ENCODE measurements around the gene TNNC2. TPM values are rescaled to one million over a fixed set of nuclear protein-coding genes. Genes with fewer than 3 reads are reported as not detected.

The TNNC2 gene
- total and polyA plus RNA-seq, 9 of the 15 experiments (the other 6 are each of a cell fraction or from before 2014, with no cell fraction given): not detected

DNA sequence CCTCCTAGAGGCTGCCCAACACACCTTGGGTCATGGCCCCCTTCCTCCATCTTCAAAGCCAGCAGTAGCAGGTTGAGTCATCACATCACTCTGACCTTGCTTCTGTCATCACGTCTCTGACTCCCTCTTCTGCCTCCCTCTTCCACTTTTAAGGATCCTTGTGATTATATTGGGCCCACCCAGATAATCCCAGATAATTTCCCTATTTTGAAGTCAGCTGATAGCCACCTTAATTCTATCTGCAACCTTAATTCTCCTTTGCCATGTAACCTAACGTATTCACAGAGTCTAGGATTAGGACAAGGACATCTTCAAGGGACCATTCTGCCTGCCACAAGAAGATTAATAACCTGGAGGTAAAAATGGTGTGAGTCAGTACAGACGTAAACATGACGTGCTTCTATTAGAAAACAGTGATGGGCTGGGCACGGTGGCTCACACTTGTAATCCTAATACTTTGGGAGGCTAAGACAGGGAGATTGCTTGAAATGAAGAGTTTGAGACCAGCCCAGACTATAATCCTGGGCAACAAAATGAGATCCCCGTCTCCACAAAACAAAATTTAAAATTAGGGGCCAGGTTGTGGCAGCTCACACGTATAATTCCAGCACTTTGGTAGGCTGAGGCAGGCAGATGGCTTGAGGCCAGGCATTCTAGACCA lies 33.6 kb upstream of the TNNC2 start:
- H3K4me1 ChIP-seq (replicated peaks in 1 of 2; ENCODE audit: control insufficient read depth in 2 of 2, insufficient read depth in 2 of 2, low read length in 2 of 2): peaks cover 17 to 28% of the 10 kb centered on the region in 2 experiments
- 22% methylated on average over 7 of the region's 7 CpGs for WGBS (ENCODE audit: insufficient coverage, low coverage, missing lambda C conversion rate)
- peaks cover 23% of the 10 kb centered on the region for H3K79me2 ChIP-seq (ENCODE audit: control insufficient read depth, insufficient read depth, low read length)
- CTCF ChIA-PET (ENCODE audit: low intra/inter-chr PET ratio): no interaction called here
- H3K9me1 ChIP-seq (ENCODE audit: control insufficient read depth, insufficient read depth, low read length): no peaks in the 10 kb centered on the region
- no peaks in the 10 kb centered on the region for H3K27me3 ChIP-seq (ENCODE audit: control insufficient read depth in 2 of 2, insufficient read depth in 2 of 2, low read length in 2 of 2)
- no peak for FAIRE-seq
- no TSS peak for BruUV-seq (replicated peaks)
- H4K20me1 ChIP-seq (replicated peaks; ENCODE audit: control insufficient read depth, insufficient read depth, low read length): no peaks in the 10 kb centered on the region
- H3K4me2 ChIP-seq (ENCODE audit: insufficient read depth, low read length): no peak overlapping the region
- no peak overlapping the region for H3K9ac ChIP-seq (ENCODE audit: insufficient read depth in 1 of 2, low read depth in 2 of 2, low read length in 2 of 2)
- H2AFZ ChIP-seq (ENCODE audit: low read depth, low read length): no peak overlapping the region
- DNase-seq (ENCODE audit: extremely low read depth in 1 of 4, low spot score in 3 of 4): peak in 1 of 4 experiments; percentile 36
- H3K27ac ChIP-seq (ENCODE audit: extremely low read depth, low read depth, low read length): no peak overlapping the region
- ATAC-seq: no peak
- no peaks in the 10 kb centered on the region for H3K9me3 ChIP-seq (replicated peaks; ENCODE audit: control insufficient read depth, insufficient read depth, low read depth, low read length)
- no peak overlapping the region for H3K4me3 ChIP-seq
- intact Hi-C loops (cut with micrococcal nuclease) (no loop called here), in situ Hi-C loops (cut with MboI) (no loop called here)
- H3K36me3 ChIP-seq (ENCODE audit: control insufficient read depth, insufficient read depth, low read length): no peaks in the 10 kb centered on the region
- POLR2A ChIA-PET: interaction anchor here (0.7 to 1.1 kb wide), 3 partner anchors 24 to 109 kb away, joined by 3 read pairs; partner anchors contain the start of genes CTSA and NEURL2
- TF ChIP-seq NFXL1 (CRISPR knock-in tag; IDR thresholded peaks at IDR 0.05) (no peak), CCNT2 (IDR thresholded peaks at IDR 0.05; ENCODE audit: borderline replicate concordance, extremely low read depth, insufficient read length, low read depth, low read length) (no peak), CBFA2T3 (IDR thresholded peaks at IDR 0.05) (0 out of 2 replicates have a peak, but pooled peaks have one; percentile 3), CREM (IDR thresholded peaks at IDR 0.05; ENCODE audit: low read depth) (peak; percentile 5; the same call in 1 of the 2 replicates), FOXJ2 (tag; IDR thresholded peaks at IDR 0.05) (no peak), GTF2F1 (IDR thresholded peaks at IDR 0.05; ENCODE audit: low read depth, low read length) (no peak), STAT5A (IDR thresholded peaks at IDR 0.05; ENCODE audit: borderline replicate concordance, low read length) (no peak), SLC30A9 (CRISPR knock-in tag; IDR thresholded peaks at IDR 0.05) (no peak), RNF2 (IDR thresholded peaks at IDR 0.05) (no peak), FOSL1 (tag; conservative IDR thresholded peaks at IDR 0.05) (peak; percentile 73)
- TF ChIP-seq, protein P1, sequence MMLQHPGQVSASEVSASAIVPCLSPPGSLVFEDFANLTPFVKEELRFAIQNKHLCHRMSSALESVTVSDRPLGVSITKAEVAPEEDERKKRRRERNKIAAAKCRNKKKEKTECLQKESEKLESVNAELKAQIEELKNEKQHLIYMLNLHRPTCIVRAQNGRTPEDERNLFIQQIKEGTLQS (IDR thresholded peaks at IDR 0.05): peak; percentile 87
- TF ChIP-seq, protein P1 (CRISPR knock-in tag; conservative IDR thresholded peaks at IDR 0.05): no peak
- TF ChIP-seq, protein P2, sequence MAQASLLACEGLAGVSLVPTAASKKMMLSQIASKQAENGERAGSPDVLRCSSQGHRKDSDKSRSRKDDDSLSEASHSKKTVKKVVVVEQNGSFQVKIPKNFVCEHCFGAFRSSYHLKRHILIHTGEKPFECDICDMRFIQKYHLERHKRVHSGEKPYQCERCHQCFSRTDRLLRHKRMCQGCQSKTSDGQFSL (CRISPR knock-in tag; IDR thresholded peaks at IDR 0.05): no peak
- TF ChIP-seq, protein P2 (tag; IDR thresholded peaks at IDR 0.05): no peak
- TF ChIP-seq, protein P3, sequence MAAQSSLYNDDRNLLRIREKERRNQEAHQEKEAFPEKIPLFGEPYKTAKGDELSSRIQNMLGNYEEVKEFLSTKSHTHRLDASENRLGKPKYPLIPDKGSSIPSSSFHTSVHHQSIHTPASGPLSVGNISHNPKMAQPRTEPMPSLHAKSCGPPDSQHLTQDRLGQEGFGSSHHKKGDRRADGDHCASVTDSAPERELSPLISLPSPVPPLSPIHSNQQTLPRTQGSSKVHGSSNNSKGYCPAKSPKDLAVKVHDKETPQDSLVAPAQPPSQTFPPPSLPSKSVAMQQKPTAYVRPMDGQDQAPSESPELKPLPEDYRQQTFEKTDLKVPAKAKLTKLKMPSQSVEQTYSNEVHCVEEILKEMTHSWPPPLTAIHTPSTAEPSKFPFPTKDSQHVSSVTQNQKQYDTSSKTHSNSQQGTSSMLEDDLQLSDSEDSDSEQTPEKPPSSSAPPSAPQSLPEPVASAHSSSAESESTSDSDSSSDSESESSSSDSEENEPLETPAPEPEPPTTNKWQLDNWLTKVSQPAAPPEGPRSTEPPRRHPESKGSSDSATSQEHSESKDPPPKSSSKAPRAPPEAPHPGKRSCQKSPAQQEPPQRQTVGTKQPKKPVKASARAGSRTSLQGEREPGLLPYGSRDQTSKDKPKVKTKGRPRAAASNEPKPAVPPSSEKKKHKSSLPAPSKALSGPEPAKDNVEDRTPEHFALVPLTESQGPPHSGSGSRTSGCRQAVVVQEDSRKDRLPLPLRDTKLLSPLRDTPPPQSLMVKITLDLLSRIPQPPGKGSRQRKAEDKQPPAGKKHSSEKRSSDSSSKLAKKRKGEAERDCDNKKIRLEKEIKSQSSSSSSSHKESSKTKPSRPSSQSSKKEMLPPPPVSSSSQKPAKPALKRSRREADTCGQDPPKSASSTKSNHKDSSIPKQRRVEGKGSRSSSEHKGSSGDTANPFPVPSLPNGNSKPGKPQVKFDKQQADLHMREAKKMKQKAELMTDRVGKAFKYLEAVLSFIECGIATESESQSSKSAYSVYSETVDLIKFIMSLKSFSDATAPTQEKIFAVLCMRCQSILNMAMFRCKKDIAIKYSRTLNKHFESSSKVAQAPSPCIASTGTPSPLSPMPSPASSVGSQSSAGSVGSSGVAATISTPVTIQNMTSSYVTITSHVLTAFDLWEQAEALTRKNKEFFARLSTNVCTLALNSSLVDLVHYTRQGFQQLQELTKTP (IDR thresholded peaks at IDR 0.05; ENCODE audit: low read depth in 1 of 2, partially characterized antibody in 2 of 2): no peak
- TF ChIP-seq, protein P4, sequence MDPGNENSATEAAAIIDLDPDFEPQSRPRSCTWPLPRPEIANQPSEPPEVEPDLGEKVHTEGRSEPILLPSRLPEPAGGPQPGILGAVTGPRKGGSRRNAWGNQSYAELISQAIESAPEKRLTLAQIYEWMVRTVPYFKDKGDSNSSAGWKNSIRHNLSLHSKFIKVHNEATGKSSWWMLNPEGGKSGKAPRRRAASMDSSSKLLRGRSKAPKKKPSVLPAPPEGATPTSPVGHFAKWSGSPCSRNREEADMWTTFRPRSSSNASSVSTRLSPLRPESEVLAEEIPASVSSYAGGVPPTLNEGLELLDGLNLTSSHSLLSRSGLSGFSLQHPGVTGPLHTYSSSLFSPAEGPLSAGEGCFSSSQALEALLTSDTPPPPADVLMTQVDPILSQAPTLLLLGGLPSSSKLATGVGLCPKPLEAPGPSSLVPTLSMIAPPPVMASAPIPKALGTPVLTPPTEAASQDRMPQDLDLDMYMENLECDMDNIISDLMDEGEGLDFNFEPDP (CRISPR knock-in tag; IDR thresholded peaks at IDR 0.05): no peak

Data from K562 (cell line).